ENCODE results near the gene PIK3CD. TPM values are rescaled to one million over a fixed set of nuclear protein-coding genes. Genes with fewer than 3 reads are reported as not detected.

Gene PIK3CD
- total and polyA plus RNA-seq, 2 experiments from 2014 or later = 6.6 to 32.1 TPM

DNA sequence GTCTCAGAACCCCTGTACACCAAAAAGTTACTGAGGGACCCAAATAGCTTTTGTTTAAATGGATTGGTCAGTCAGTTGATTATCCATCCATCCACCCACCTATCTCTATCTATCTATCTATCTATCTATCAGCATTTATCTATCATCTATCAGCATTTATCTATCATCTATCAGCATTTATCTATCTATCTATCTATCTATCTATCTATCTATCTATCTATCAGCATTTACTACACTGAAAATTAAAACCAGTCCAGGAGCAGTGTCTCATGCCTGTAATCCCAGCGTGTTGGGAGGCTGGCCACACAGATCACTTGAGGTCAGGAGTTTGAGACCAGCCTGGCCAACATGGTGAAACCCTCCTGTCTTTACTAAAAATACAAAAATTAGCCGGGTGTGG, 125.2 kb downstream of the PIK3CD start (continued):
- no peak for TF ChIP-seq CREB1 (CRISPR knock-in tag; IDR thresholded peaks at IDR 0.05; ENCODE audit: low read depth)
- TF ChIP-seq ZNF114 (CRISPR knock-in tag; IDR thresholded peaks at IDR 0.05) = no peak

Other genes with a start within 250 kb of the PIK3CD start
- 18.8 and 21.0 TPM in 2 replicates for gene SLC25A33, start 112.3 kb upstream of the PIK3CD start, total RNA-seq (2014; rRNA removed; shearing (Covaris generic))
- gene SLC25A33, start 112.3 kb upstream of the PIK3CD start, polyA plus RNA-seq (2016; fragmentation: Nextera tagmentation; extraction: Ambion mirVana) = 12.8 and 13.3 TPM in 2 replicates
- 24.5 and 27.2 TPM in 2 replicates for gene TMEM201, start 62.8 kb upstream of the PIK3CD start, total RNA-seq (2014; rRNA removed; shearing (Covaris generic))
- gene TMEM201, start 62.8 kb upstream of the PIK3CD start, polyA plus RNA-seq (2016; fragmentation: Nextera tagmentation; extraction: Ambion mirVana) = 11.6 and 11.8 TPM in 2 replicates
- 56.4 and 66.2 TPM in 2 replicates for gene CLSTN1, start 172.2 kb downstream of the PIK3CD start, total RNA-seq (2014; rRNA removed; shearing (Covaris generic))
- 38.5 and 41.7 TPM in 2 replicates for gene CLSTN1, start 172.2 kb downstream of the PIK3CD start, polyA plus RNA-seq (2016; fragmentation: Nextera tagmentation; extraction: Ambion mirVana)